H1 (cell line): ENCODE results near the gene MYH11. TPM values are rescaled to one million over a fixed set of nuclear protein-coding genes. Genes with fewer than 3 reads are reported as not detected.

Experiments used
- CTCF ChIA-PET: fragments of 300-600 bp; sonication (Branson Sonifier 250); formaldehyde crosslinking; loops from one replicate; lab custom pipeline; 2021; ENCODE audit not compliant: partially characterized antibody; lab: Charles Lee
- POLR2A ChIA-PET: fragments of 300-600 bp; sonication (Branson Sonifier 250); formaldehyde crosslinking; loops from one replicate; lab custom pipeline; 2021; ENCODE audit warnings: inconsistent platforms; ENCODE audit not compliant: partially characterized antibody; lab: Charles Lee
- DNase-seq, 2 experiments: peaks; one replicate each; pipeline versions ENCODE4 v3.0.0 to v3.0.0-alpha.2; 2010 to 2022; ENCODE audit warnings: low spot score in 2 of 2, low read depth in 1 of 2, mixed read lengths in 1 of 2
- FAIRE-seq: peaks from 2 replicates; lab custom pipeline; 2011; peaks lifted over from hg19 to GRCh38; lab: Jason Lieb, UNC
- H2AFZ ChIP-seq: 2 replicates; pipeline ENCODE4 v1.8.1; 2012; ENCODE audit warnings: low read length, inconsistent platforms
- H2AK5ac ChIP-seq: 2 replicates; pipeline ENCODE4 v1.6.1; 2013; ENCODE audit warnings: low read depth, low read length
- H2BK120ac ChIP-seq: replicated peaks from 2 replicates; pipeline ENCODE3; 2013; ENCODE audit warnings: low read depth, low read length, inconsistent platforms
- H2BK12ac ChIP-seq: 2 replicates; pipeline ENCODE4 v1.6.1; 2013; ENCODE audit warnings: low read depth, low read length
- H2BK15ac ChIP-seq: 2 replicates; pipeline ENCODE4 v1.6.1; 2013; ENCODE audit warnings: low read length
- H2BK20ac ChIP-seq: 2 replicates; pipeline ENCODE4 v1.6.1; 2013; ENCODE audit warnings: low read length
- H2BK5ac ChIP-seq: 2 replicates; pipeline ENCODE4 v1.6.1; 2013; ENCODE audit warnings: low read depth, low read length
- H3K14ac ChIP-seq: 2 replicates; pipeline ENCODE4 v1.6.1; 2013; ENCODE audit warnings: inconsistent platforms; ENCODE audit not compliant: insufficient read length
- H3K18ac ChIP-seq: 2 replicates; pipeline ENCODE4 v1.6.1; 2013; ENCODE audit warnings: low read length; ENCODE audit errors: extremely low read depth
- H3K23ac ChIP-seq: 2 replicates; pipeline ENCODE4 v1.6.1; 2013; ENCODE audit warnings: inconsistent platforms; ENCODE audit not compliant: insufficient read length
- H3K23me2 ChIP-seq: 2 replicates; pipeline ENCODE4 v1.6.1; 2013; ENCODE audit warnings: low read depth, low read length
- H3K27ac ChIP-seq: 2 replicates; pipeline ENCODE4 v1.6.1; 2011; ENCODE audit warnings: low read depth, low read length, inconsistent platforms
- H3K27me3 ChIP-seq, 4 experiments: replicated peaks in 1 of 4; 1 replicate in 1 of 4; 2 replicates in 3 of 4; pipeline versions ENCODE4 v1.6.1 to v1.8.1; 2011 to 2013; ENCODE audit warnings: low read length in 3 of 4, mild to moderate bottlenecking in 3 of 4, inconsistent platforms in 2 of 4, mixed read lengths in 2 of 4, moderate library complexity in 1 of 4; ENCODE audit not compliant: control insufficient read depth in 3 of 4, insufficient read depth in 3 of 4; ENCODE audit errors: extremely low read depth in 1 of 4
- H3K36me3 ChIP-seq, 4 experiments: 2 replicates each; pipeline versions ENCODE4 v1.6.1 to v1.8.1; 2011 to 2013; ENCODE audit warnings: mild to moderate bottlenecking in 4 of 4, low read length in 3 of 4, moderate library complexity in 2 of 4, control low read depth in 1 of 4, inconsistent platforms in 1 of 4; ENCODE audit not compliant: insufficient read depth in 4 of 4, control insufficient read depth in 2 of 4
- H3K4ac ChIP-seq: replicated peaks from 2 replicates; pipeline ENCODE3; 2013; ENCODE audit warnings: low read length, low read depth, mixed read lengths, inconsistent platforms; ENCODE audit not compliant: insufficient read length
- H3K4me1 ChIP-seq, 4 experiments: replicated peaks in 1 of 4; 1 replicate in 1 of 4; 2 replicates in 3 of 4; pipeline versions ENCODE4 v1.6.1 to v1.8.1; 2011 to 2013; ENCODE audit warnings: low read length in 3 of 4, inconsistent platforms in 2 of 4, mixed read lengths in 1 of 4; ENCODE audit not compliant: insufficient read depth in 4 of 4, control insufficient read depth in 3 of 4
- H3K4me2 ChIP-seq, 2 experiments: 2 replicates each; pipeline versions ENCODE4 v1.6.1 to v1.8.1; 2011 to 2013; ENCODE audit warnings: low read depth in 2 of 2, low read length in 2 of 2, control low read depth in 1 of 2, inconsistent platforms in 1 of 2, mild to moderate bottlenecking in 1 of 2; ENCODE audit not compliant: insufficient read depth in 1 of 2
- H3K4me3 ChIP-seq, 4 experiments: fragments of 200-600, 300-600 bp in 1 of 4; sonication (generic), shearing (Covaris generic), sonication (Bioruptor Twin) in 1 of 4; 2 replicates each; pipeline versions ENCODE4 v1.5.1 to v1.8.1; 2011 to 2016; ENCODE audit warnings: low read length in 4 of 4, low read depth in 3 of 4, control low read depth in 2 of 4, inconsistent platforms in 2 of 4, mild to moderate bottlenecking in 2 of 4, mixed read lengths in 1 of 4, moderate library complexity in 1 of 4; ENCODE audit not compliant: insufficient read depth in 2 of 4; ENCODE audit errors: extremely low read depth in 1 of 4
- H3K56ac ChIP-seq: replicated peaks from 2 replicates; pipeline ENCODE3; 2013; ENCODE audit warnings: low read depth, mild to moderate bottlenecking, mixed read lengths, low read length, inconsistent platforms; ENCODE audit not compliant: insufficient read length
- H3K79me1 ChIP-seq: 2 replicates; pipeline ENCODE4 v1.6.1; 2013; ENCODE audit warnings: low read depth, low read length, control low read depth
- H3K79me2 ChIP-seq, 2 experiments: 2 replicates each; pipeline versions ENCODE4 v1.6.1 to v1.8.1; 2012 to 2013; ENCODE audit warnings: low read length in 2 of 2, mild to moderate bottlenecking in 2 of 2, inconsistent platforms in 1 of 2; ENCODE audit not compliant: insufficient read depth in 2 of 2, control insufficient read depth in 1 of 2
- H3K9ac ChIP-seq, 4 experiments: replicated peaks in 1 of 4; 1 replicate in 1 of 4; 2 replicates in 3 of 4; pipeline versions ENCODE4 v1.6.1 to v1.8.1; 2011 to 2013; ENCODE audit warnings: low read depth in 3 of 4, low read length in 3 of 4, control low read depth in 2 of 4, mild to moderate bottlenecking in 2 of 4, moderate library complexity in 2 of 4, inconsistent platforms in 1 of 4; ENCODE audit errors: extremely low read depth in 1 of 4
- H3K9me3 ChIP-seq, 2 experiments: 2 replicates each; pipeline versions ENCODE4 v1.6.1 to v1.8.1; 2012 to 2013; ENCODE audit warnings: mild to moderate bottlenecking in 2 of 2, moderate library complexity in 2 of 2, control low read depth in 1 of 2, inconsistent platforms in 1 of 2, low read depth in 1 of 2, low read length in 1 of 2, mixed read lengths in 1 of 2; ENCODE audit not compliant: insufficient read depth in 2 of 2
- H4K20me1 ChIP-seq, 2 experiments: replicated peaks in 1 of 2; 2 replicates each; pipeline versions ENCODE3 to v1.8.1; 2011 to 2013; ENCODE audit warnings: inconsistent platforms in 2 of 2, low read length in 2 of 2, mild to moderate bottlenecking in 1 of 2; ENCODE audit not compliant: insufficient read depth in 2 of 2, control insufficient read depth in 1 of 2
- H4K5ac ChIP-seq: 2 replicates; pipeline ENCODE4 v1.6.1; 2013; ENCODE audit warnings: low read length, low read depth, mixed read lengths, inconsistent platforms; ENCODE audit not compliant: insufficient read length
- H4K8ac ChIP-seq: 2 replicates; pipeline ENCODE4 v1.8.0; 2013; ENCODE audit warnings: mild to moderate bottlenecking, moderate library complexity, low read length, inconsistent platforms; ENCODE audit not compliant: insufficient read depth; ENCODE audit errors: extremely low read depth
- H4K91ac ChIP-seq: replicated peaks from 2 replicates; pipeline ENCODE3; 2013; ENCODE audit warnings: low read length, mixed read lengths, inconsistent platforms; ENCODE audit not compliant: insufficient read length
- ASH2L ChIP-seq: fragments of 200-600, 300-600 bp; sonication (generic); IDR thresholded peaks from one replicate; pipeline ENCODE4 v1.7.1; 2017; ENCODE audit warnings: low read length
- EGR1 ChIP-seq: IDR thresholded peaks from 2 replicates; pipeline ENCODE4 v1.6.1; 2011; ENCODE audit warnings: low read depth, low read length, borderline replicate concordance
- GTF2F1 ChIP-seq: IDR thresholded peaks from 2 replicates; pipeline ENCODE4 v1.6.1; 2012; ENCODE audit warnings: low read depth, low read length, improper control_type of control experiment, borderline replicate concordance
- TAF7 ChIP-seq: optimal IDR thresholded peaks from 2 replicates; pipeline ENCODE3; 2011; ENCODE audit warnings: low read depth, mild to moderate bottlenecking, inconsistent platforms, low read length, moderate library complexity, borderline replicate concordance
- TBP ChIP-seq: IDR thresholded peaks from 2 replicates; pipeline ENCODE4 v1.6.1; 2011; ENCODE audit warnings: low read depth, low read length, improper control_type of control experiment
- WGBS, 2 experiments: shearing (Covaris generic) in 1 of 2; methylation state at CpG; one replicate each; pipeline versions ENCODE4 v1.1.6 to v1.1.7; 2013 to 2015; ENCODE audit warnings: low lambda C conversion rate in 2 of 2, mixed read lengths in 2 of 2, inconsistent platforms in 1 of 2, low coverage in 1 of 2, missing lambda C conversion rate in 1 of 2; ENCODE audit not compliant: insufficient replicate concordance in 2 of 2, insufficient coverage in 1 of 2, insufficient read length in 1 of 2; ENCODE audit errors: extremely low coverage in 1 of 2, missing lambda C conversion rate in 1 of 2; 5-methylcytosine and 5-hydroxymethylcytosine counted together
- polyA plus RNA-seq, 7 experiments: library from polyadenylated mRNA; depleted of rRNA in 3 of 7; stranded (reverse) in 5 of 7; unstranded in 2 of 7; fragments of >200 nt in 5 of 7; fragments of 200-250 nt in 2 of 7; gene quantifications; 1 replicate in 5 of 7; 2 replicates in 1 of 7; 4 replicates in 1 of 7; pipeline versions ENCODE4 v1.2.1 to v1.2.3, GENCODE V29; 2011 to 2013; ENCODE audit warnings: missing spikeins in 2 of 7, mixed read lengths in 2 of 7
- total RNA-seq: library from RNA; stranded (reverse); fragmentation: NEBNext Ultra II Directional; extraction: Animal tissue kit (Norgen Biotek cat#: 25700); gene quantifications from 2 replicates; pipeline ENCODE4 v1.2.1, GENCODE V29; 2021

MYH11 gene
- total and polyA plus RNA-seq, 2 of the 8 experiments (the other 6 are each of a cell fraction or from before 2014, with no cell fraction given) = 0.11 to 0.78 TPM

GRCh38 chr16:15846510-15846909 is 10.3 kb downstream of the MYH11 start:
- H3K14ac ChIP-seq = no peak overlapping the region
- no peak overlapping the region for H2BK12ac ChIP-seq
- no peak overlapping the region for H3K9ac ChIP-seq
- H3K4ac ChIP-seq = no peak overlapping the region
- H3K27me3 ChIP-seq = no peaks in the 10 kb centered on the region
- no peak overlapping the region for H4K91ac ChIP-seq
- no peak overlapping the region for H3K27ac ChIP-seq
- H4K5ac ChIP-seq = no peak overlapping the region
- no peak overlapping the region for H2BK15ac ChIP-seq
- no peaks in the 10 kb centered on the region for H3K4me1 ChIP-seq
- ChIA-PET POLR2A (no interaction called here), CTCF (interaction anchor here (1.0 to 1.9 kb wide), 4 partner anchors 28 to 91 kb away, joined by 3 to 8 read pairs (median 5); no protein-coding TSS in a partner anchor)
- H4K8ac ChIP-seq = no peak overlapping the region
- DNase-seq (no peak), FAIRE-seq (no peak)
- H3K79me1 ChIP-seq = no peaks in the 10 kb centered on the region
- H3K4me2 ChIP-seq = no peak overlapping the region
- no peak overlapping the region for H3K56ac ChIP-seq
- WGBS, 2 experiments = 89% methylated on average over 4 of the region's 4 CpGs; no CpG with 5 or more reads in 1 of the 2 experiments
- TF ChIP-seq TBP = no peak
- no peak for TF ChIP-seq TAF7
- TF ChIP-seq EGR1 = no peak
- no peak for TF ChIP-seq GTF2F1
- TF ChIP-seq ASH2L = no peak
- H3K23ac ChIP-seq = no peak overlapping the region
- H4K20me1 ChIP-seq = no peaks in the 10 kb centered on the region
- H2BK20ac ChIP-seq = no peak overlapping the region
- no peak overlapping the region for H2BK5ac ChIP-seq
- no peak overlapping the region for H3K4me3 ChIP-seq
- no peak overlapping the region for H2BK120ac ChIP-seq
- no peak overlapping the region for H2AK5ac ChIP-seq
- H3K23me2 ChIP-seq = no peaks in the 10 kb centered on the region
- no peaks in the 10 kb centered on the region for H3K79me2 ChIP-seq
- H3K9me3 ChIP-seq = no peaks in the 10 kb centered on the region
- H2AFZ ChIP-seq = no peak overlapping the region
- H3K18ac ChIP-seq = no peak overlapping the region
- no peaks in the 10 kb centered on the region for H3K36me3 ChIP-seq
